ENCODE data around the gene XYLT2. TPM values are rescaled to one million over a fixed set of nuclear protein-coding genes. Genes with fewer than 3 reads are reported as not detected.

The XYLT2 gene
- total RNA-seq, 2 experiments from 2014 or later = 22.5 to 25.5 TPM

DNA sequence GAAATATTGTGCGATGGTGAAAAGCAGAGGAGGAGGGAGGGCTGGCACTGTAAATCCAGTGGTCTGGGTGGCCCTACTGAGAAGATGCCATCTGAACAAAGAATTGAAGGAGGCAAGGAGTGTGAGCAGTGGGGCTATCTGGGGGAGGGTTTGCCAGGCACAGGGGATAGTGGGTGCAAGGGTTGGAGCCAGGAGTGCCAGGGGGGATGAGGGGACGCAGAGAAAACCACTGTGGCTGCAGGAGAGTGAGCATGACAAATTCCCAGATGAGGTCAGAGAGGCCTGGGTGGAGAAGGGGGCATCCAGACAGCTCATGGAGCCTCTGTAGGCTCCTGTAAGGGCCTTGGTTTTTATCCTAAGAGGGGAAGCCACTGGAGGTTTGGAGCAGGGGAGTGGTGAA, 4.8 kb downstream of the XYLT2 start:
- no peak overlapping the region for H2AFZ ChIP-seq (ENCODE audit: low read length)
- intact Hi-C loops (cut with micrococcal nuclease; ENCODE audit: unreplicated experiment) = no loop called here
- ChIA-PET POLR2A (no interaction called here), CTCF (ENCODE audit: unreplicated experiment) (no interaction called here)
- H3K9me3 ChIP-seq (ENCODE audit: low read length) = no peaks in the 10 kb centered on the region
- peaks cover 10% of the 10 kb centered on the region for H3K4me1 ChIP-seq (ENCODE audit: insufficient read depth, low read length, poor library complexity, severe bottlenecking)
- no peak for DNase-seq (ENCODE audit: low spot score)
- H4K20me1 ChIP-seq (ENCODE audit: insufficient read depth, low read length) = no peaks in the 10 kb centered on the region
- H3K9me2 ChIP-seq (ENCODE audit: insufficient read depth, low read length) = no peaks in the 10 kb centered on the region
- H3K4me2 ChIP-seq (ENCODE audit: low read length) = no peak overlapping the region
- no peak for TF ChIP-seq EZH2phosphoT487 (IDR thresholded peaks at IDR 0.05; ENCODE audit: borderline replicate concordance, low read depth, low read length)
- TF ChIP-seq, protein P1, sequence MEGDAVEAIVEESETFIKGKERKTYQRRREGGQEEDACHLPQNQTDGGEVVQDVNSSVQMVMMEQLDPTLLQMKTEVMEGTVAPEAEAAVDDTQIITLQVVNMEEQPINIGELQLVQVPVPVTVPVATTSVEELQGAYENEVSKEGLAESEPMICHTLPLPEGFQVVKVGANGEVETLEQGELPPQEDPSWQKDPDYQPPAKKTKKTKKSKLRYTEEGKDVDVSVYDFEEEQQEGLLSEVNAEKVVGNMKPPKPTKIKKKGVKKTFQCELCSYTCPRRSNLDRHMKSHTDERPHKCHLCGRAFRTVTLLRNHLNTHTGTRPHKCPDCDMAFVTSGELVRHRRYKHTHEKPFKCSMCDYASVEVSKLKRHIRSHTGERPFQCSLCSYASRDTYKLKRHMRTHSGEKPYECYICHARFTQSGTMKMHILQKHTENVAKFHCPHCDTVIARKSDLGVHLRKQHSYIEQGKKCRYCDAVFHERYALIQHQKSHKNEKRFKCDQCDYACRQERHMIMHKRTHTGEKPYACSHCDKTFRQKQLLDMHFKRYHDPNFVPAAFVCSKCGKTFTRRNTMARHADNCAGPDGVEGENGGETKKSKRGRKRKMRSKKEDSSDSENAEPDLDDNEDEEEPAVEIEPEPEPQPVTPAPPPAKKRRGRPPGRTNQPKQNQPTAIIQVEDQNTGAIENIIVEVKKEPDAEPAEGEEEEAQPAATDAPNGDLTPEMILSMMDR (conservative IDR thresholded peaks at IDR 0.05; ENCODE audit: low read length) = no peak
- H3K27ac ChIP-seq (ENCODE audit: low read depth, low read length, poor library complexity, severe bottlenecking) = no peak overlapping the region
- peaks cover 14% of the 10 kb centered on the region; the same call in 1 of the 2 replicates for H3K36me3 ChIP-seq (ENCODE audit: insufficient read depth, low read length)
- BruUV-seq (replicated peaks) = no TSS peak
- no peaks in the 10 kb centered on the region; the same call in 1 of the 2 replicates for H3K79me2 ChIP-seq (ENCODE audit: insufficient read depth, low read depth, low read length)
- H3K4me3 ChIP-seq (ENCODE audit: low read depth, low read length, poor library complexity, severe bottlenecking) = no peak overlapping the region

DNA sequence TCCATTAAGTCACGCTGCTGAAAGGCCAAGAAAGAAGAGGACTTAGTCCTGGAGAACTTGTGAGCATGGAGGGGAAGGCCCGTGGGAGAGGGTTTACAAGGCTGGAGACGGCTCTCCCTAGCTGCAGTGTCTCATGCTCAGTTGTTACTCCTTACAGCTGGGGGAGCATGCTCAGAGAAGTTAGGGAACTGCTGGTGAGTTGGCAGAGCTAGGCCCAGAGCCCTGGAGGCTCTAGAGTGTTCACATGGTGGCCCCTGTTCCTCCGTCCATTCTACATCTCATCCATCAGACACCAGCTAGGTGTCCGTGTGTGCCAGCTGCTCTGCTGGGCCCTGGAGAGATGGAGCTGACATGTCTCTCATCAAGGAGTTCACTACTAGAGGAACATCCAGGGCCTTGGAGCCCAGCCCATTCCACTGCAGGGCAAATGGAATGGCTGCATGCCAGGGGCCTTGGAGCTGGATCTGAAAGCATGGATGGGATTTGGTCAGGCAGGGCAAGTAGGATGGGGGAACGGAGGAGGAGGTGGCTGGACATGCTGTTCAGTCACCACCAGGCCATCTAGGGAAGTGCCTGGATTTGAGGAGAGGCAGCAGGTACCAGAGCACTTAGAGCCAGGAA, 6.3 kb downstream of the XYLT2 start:
- H4K20me1 ChIP-seq (ENCODE audit: insufficient read depth, low read length) = no peaks in the 10 kb centered on the region
- H3K4me3 ChIP-seq (ENCODE audit: low read depth, low read length, poor library complexity, severe bottlenecking) = no peak overlapping the region
- no peaks in the 10 kb centered on the region for H3K9me3 ChIP-seq (ENCODE audit: low read length)
- no peak overlapping the region for H3K27ac ChIP-seq (ENCODE audit: low read depth, low read length, poor library complexity, severe bottlenecking)
- no peaks in the 10 kb centered on the region; the same call in 1 of the 2 replicates for H3K79me2 ChIP-seq (ENCODE audit: insufficient read depth, low read depth, low read length)
- DNase-seq (ENCODE audit: low spot score) = no peak
- TF ChIP-seq, protein P1 (conservative IDR thresholded peaks at IDR 0.05; ENCODE audit: low read length) = no peak
- TF ChIP-seq EZH2phosphoT487 (IDR thresholded peaks at IDR 0.05; ENCODE audit: borderline replicate concordance, low read depth, low read length) = no peak
- H3K4me1 ChIP-seq (ENCODE audit: insufficient read depth, low read length, poor library complexity, severe bottlenecking) = peaks cover 4% of the 10 kb centered on the region
- ChIA-PET CTCF (ENCODE audit: unreplicated experiment) (interaction anchor here (0.6 kb wide), 1 partner anchor 43 kb away, joined by 3 read pairs; no protein-coding TSS in a partner anchor), POLR2A (no interaction called here)
- BruUV-seq (replicated peaks) = no TSS peak
- peaks cover 29% of the 10 kb centered on the region for H3K36me3 ChIP-seq (ENCODE audit: insufficient read depth, low read length)
- H2AFZ ChIP-seq (ENCODE audit: low read length) = no peak overlapping the region
- intact Hi-C loops (cut with micrococcal nuclease; ENCODE audit: unreplicated experiment) = no loop called here
- no peaks in the 10 kb centered on the region for H3K9me2 ChIP-seq (ENCODE audit: insufficient read depth, low read length)
- no peak overlapping the region for H3K4me2 ChIP-seq (ENCODE audit: low read length)

Data from OCI-LY7 (cell line).